ENCODE measurements around the gene TMOD1. TPM values are rescaled to one million over a fixed set of nuclear protein-coding genes. Genes with fewer than 3 reads are reported as not detected.
A peak's percentile ranks its signal among the peaks of the same experiment; 100 is the strongest.
"Not testable (repeated sequence)": the region's sequence is repeated elsewhere in the genome, so short reads cannot be mapped to it uniquely, and the experiment has no call there.

The TMOD1 gene
- total RNA-seq, 1 donor from 2014 or later, result 10.6 TPM

DNA sequence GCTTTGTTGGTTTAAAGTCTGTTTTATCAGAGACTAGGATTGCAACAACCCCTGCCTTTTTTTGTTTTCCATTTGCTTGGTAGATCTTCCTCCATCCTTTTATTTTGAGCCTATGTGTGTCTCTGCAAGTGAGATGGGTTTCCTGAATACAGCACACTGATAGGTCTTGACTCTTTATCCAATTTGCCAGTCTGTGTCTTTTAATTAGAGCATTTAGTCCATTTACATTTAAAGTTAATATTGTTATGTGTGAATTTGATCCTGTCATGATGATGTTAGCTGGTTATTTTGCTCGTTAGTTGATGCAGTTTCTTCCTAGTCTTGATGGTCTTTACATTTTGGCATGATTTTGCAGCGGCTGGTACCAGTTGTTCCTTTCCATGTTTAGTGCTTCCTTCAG, 83.3 kb downstream of the TMOD1 start:
- not testable (repeated sequence) for DNase-seq (ENCODE audit: low spot score); ATAC-seq

GRCh38 chr9:97586909-97587308, 85.4 kb downstream of the TMOD1 start:
- not testable (repeated sequence) for DNase-seq (ENCODE audit: low spot score)

GRCh38 chr9:97591535-97591934, 90.1 kb downstream of the TMOD1 start:
- ATAC-seq, result peak; percentile 16
- no peak for DNase-seq (ENCODE audit: low spot score)

More at GRCh38 chr9:97586909-97587308, 85.4 kb downstream of the TMOD1 start:
- not testable (repeated sequence) for ATAC-seq

DNA sequence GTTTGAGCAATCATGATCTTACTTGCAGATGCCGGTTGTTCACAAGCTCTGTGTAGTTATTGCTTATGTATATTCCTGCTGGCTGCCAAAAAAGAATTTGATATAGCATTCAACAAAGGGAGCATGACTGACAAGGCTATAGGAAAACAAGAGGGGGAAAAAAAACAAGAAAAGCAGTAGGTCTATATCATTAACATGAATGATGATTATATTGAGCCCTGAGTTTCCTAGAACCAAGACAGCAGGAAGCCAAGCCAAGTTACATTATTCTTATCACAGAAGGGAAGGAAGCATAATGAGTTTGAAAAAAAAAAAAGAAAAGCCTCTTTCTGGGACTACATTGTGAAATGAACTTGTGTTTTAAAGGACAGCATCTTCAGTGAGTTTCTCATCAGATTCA, 90.7 kb downstream of the TMOD1 start:
- DNase-seq (ENCODE audit: low spot score) (no peak), ATAC-seq (no peak)

- DNase-seq (ENCODE audit: low spot score), result no peak
- ATAC-seq, result no peak
These were observed 92.5 kb downstream of the TMOD1 start for GRCh38 chr9:97593960-97594359.

DNA sequence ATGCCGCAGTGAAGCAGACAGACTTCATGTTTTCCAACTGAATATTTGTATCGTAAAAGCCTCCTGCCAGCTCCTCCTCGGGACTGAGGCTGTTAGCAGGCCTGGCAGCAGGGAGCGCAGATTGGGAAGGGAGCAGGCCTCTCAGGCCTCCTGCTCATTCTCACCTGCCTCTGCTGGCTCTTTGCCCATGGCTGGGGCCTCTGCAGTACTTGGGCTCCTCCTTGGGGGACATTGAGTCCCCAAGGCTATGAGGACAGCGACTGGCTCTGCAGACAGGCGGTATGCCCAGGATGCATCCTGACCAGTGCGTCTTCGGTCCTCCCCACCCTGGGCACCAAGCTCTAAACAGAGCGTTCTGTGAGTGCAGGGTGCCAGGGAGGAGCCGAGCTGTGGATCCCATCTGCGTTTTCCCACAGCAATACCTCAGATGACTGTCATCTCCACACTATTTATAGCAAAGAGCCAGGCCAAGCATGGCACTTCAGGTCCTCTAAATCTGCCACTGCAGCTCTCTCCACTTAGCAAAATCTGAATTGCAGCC, 93.0 kb downstream of the TMOD1 start:
- DNase-seq (ENCODE audit: low spot score), result no peak
- no peak for ATAC-seq

DNA sequence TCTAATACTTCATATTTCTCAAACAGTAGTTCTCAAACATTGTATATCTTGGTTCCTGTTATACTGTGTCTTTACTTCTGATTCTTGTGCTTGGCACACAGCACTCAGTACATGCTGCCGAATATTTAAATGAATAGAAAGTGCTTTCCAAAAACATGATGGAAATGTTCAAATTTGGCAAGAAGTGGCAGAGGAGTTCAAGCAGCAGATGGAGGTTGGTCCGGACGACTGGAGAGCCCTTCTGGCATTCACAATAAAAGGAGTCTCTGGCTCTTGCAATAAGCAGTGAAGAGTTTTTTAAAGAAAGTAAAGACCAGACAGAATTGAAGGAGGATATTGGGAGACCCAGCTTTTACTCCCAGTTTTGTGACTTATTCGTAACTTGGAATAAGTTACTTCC, 95.4 kb downstream of the TMOD1 start:
- no peak for DNase-seq (ENCODE audit: low spot score)
- no peak for ATAC-seq

DNA sequence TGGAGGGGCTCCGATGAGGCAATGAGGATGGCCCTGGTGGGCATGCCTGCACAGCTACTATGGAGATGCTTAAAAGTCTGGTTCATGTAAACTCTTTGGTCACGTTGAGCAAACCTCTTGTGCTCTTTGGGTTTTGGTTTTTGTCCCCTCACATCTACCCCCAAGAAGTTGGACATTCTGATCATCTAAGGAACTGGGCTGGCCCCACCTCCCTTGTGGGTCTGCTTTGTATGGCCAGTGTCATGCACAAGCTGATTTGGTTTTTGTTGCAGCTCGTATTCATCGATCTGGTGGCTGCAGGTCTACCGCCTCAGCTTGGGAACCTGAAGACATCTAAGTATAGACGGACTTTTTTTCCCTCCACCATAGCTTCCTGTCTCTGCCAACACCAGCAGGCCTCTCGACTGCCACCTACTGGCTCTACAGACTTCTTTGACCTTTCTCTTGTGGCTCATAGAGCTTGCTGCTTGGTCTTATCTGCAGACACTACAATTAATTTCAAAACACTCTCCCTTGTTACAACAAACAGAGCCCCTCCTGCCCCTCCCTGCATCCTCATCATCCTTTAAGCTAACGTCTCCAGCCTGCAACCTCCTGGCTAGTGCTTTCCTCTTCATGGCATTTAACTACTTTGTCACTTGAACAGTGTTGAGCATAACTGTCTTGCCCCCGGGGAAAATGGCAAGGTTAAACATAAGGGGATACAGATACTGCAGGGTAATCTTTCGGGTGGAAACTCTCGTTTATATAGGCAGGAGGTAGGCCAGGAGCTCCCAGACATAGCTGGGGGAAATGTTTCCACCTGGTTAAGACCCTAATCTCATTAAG, 97.2 kb downstream of the TMOD1 start:
- ATAC-seq (peak; percentile 93), DNase-seq (ENCODE audit: low spot score) (peak; percentile 75)

DNA sequence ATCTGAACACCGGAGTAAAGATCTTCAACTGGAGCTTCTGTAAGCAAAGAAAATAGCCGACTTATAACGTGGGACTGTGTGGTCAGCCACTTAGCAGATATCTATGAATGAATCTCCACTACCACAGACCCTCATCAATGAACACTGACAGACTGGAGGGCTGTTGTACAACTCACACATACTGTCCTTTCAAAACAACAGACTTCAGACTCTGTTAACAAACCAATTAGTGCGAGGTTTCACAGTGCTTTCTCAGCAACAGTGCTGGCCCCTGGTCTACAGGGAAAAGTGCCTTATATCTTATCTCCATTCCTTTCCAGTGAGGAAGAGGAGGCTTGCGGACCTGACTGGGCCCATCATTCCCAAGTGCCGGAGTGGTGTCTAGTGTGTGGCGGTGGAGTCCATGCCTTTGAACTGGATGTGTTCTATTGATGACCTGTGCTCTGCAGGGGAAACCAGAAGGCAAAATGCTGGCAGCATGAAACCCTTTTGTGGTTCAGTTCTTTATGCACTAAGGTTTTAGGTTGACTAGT, 97.9 kb downstream of the TMOD1 start:
- ATAC-seq, result no peak
- no peak for DNase-seq (ENCODE audit: low spot score)

DNA sequence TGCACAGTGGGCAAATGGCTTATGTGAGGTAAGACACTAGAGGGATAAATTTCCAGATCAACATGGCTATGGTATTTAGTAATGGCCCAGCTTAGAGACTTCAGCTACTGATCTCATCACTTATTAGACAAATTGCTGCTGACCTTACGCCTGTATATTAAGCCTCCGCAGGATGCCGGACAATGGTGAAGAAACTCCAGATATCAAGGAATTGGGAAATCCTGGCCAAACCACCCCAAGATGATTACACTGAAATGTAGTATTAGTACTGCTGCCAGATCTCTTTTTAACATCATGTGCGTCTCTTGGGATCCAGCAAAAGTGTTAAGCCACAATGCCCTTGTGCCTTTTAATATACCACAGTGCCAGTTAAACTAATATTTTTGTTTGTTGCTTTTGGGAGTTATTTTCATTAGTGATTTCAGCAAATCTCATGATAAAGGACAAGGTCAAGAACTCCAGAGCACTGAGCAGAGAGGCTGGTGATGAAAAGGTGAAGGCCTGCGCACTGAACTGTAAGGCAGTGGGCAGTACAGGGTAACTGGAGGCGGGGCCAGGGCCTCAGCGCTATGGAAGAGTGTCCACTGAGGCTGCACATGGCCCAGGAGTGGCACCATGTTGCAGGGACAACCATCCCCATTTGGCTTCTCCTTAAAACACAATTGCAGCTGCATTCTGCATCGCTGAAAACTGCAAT, 99.2 kb downstream of the TMOD1 start:
- ATAC-seq, result no peak
- DNase-seq (ENCODE audit: low spot score), result no peak

GRCh38 chr9:97601228-97601898, 99.9 kb downstream of the TMOD1 start:
- DNase-seq (ENCODE audit: low spot score) (no peak), ATAC-seq (no peak)

GRCh38 chr9:97602430-97602829, 101.0 kb downstream of the TMOD1 start:
- DNase-seq (ENCODE audit: low spot score) (no peak), ATAC-seq (no peak)

DNA sequence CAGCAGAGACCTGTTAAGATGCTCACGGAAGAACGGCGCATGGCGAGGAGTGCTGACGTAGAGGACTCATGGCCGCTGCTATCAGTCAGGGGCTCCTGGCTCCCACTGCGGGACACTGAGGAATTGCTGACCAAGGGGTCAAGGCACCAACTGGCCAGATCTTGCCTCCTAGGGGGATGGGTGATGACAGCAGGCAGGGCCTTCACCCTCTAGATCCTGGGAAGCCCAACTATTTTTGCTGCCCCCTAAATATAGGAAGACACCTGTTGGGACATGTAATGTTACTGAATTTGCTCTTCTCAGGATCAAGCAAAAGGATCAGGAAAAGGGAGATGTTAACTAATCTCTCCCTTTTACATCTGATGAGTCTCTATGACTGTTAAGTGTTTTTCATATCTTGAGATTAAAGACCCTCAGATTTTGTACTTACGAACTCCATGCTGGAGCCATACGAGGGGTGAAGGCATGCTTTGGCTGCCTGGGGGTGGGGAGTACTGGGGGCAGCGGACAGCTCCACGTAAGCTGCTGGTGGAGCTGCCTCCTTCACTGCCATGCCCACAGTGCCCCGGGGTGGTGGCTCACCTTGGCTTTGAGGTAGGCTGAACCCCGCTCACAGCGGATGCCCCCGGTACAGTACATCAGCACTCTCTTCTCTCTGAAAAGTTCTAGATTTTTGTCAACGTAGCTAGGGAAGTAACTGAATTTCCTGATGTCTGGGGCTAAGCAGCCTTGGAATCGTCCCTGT, 103.6 kb downstream of the TMOD1 start:
- ATAC-seq (no peak), DNase-seq (ENCODE audit: low spot score) (no peak)

GRCh38 chr9:97615439-97616072, 114.1 kb downstream of the TMOD1 start:
- peak; percentile 57 for DNase-seq (ENCODE audit: low spot score)
- ATAC-seq, result peak; percentile 97

DNA sequence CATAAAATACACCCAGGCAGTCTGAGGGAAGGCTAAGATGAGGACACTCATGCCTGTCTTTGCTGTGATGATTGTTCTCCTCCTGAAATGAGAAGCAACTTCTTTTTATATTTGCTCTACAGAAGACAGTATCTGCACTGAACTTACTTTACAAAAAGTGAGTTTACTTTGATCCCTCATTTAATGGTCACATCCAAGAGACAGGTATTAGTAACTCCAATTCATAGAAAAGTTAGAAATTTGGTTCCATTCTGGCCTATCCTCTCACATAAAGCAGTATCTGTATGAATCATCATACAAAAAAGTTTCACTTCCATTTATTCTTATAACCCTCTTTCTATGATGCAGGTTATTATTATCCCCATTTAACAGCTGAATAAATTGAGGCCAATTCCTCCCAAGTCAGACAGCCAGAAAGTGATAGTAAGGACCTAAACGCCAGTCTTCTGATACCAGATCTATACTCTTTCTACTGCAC, 116.5 kb downstream of the TMOD1 start:
- DNase-seq (ENCODE audit: low spot score) (no peak), ATAC-seq (no peak)

DNA sequence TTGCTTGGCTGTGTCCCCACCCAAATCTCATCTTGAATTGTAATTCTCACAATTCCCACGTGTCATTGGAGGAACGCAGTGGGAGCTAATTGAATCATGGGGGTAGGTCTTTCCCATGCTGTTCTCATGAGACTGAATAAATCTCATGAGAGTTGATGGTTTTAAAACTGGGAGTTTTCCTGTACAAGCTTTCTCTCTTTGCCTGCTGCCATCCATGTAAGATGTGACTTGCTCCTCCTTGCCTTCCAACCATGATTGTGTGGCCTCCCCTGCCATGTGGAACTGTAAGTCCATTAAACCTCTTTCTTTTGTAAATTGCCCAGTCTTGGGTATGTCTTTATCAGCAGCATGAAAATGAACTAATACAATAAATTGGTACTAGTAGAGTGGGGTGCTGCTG, 118.6 kb downstream of the TMOD1 start:
- ATAC-seq; DNase-seq (ENCODE audit: low spot score): not testable (repeated sequence)

- ATAC-seq; DNase-seq (ENCODE audit: low spot score): not testable (repeated sequence)
These were observed 121.0 kb downstream of the TMOD1 start for GRCh38 chr9:97622483-97622882.

DNA sequence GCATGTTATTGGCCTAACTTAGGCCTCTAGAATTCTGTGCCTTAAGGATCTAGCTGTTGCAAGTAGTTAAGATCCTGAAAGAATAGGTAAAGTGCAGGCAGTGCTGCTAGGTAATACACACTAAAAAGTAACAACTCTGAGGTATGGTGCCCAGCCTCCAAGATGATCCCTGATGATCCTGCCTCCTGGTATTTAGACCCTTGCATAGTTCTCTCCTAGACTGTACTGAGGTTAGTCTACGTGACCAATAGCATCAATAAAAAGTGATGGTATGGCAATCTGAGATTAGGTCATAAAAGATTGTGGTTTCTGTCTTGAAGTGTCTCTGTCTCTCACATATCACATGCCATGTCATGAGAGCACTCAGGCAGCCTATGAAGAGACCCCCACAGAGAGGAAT, 122.5 kb downstream of the TMOD1 start:
- DNase-seq (ENCODE audit: low spot score), result no peak
- ATAC-seq, result no peak

- no peak for ATAC-seq
- no peak for DNase-seq (ENCODE audit: low spot score)
These were observed 124.2 kb downstream of the TMOD1 start for GRCh38 chr9:97625620-97626019.

DNA sequence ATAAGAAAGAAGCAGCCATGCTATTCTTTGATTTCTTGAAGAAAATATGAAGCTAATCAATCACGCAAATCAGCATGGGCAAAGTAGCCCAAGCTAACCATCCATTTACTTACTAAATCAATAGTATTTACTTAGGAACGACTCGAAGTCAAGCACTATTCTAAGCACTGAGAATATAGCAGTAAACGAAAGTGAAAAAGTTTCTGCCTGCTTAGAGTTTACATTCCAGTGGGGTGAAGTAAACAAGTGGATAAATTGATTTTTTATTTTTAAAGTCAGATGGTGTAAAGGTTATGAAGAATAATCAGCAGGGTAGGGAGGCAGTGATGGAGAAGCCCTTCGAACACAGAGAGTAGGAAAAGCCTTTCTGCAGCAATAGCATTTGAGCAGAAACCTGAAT, 126.2 kb downstream of the TMOD1 start:
- ATAC-seq (peak; percentile 54), DNase-seq (ENCODE audit: low spot score) (no peak)
